Heart right ventricle (tissue), 16 donors: ENCODE measurements around the gene UCN2. TPM values are rescaled to one million over a fixed set of nuclear protein-coding genes. Genes with fewer than 3 reads are reported as not detected.

Experiments
- ATAC-seq, 8 donors: fragments of 200-7000 bp; cut with Tn5 transposase; one replicate each; pipeline ENCODE4 v1.9.1; 2020; ENCODE audit warnings: mild to moderate bottlenecking in 8 of 8, moderate library complexity in 8 of 8, moderate number of reproducible peaks in 1 of 8
- DNase-seq, 2 donors: peaks; one replicate each; pipeline ENCODE4 v3.0.0-alpha.2; 2020
- H3K27ac ChIP-seq, 10 donors: fragments of 200-600 bp; sonication (generic) in 2 of 10; one replicate each; pipeline versions ENCODE4 v1.5.0 to v1.8.0; 2020 to 2022; ENCODE audit warnings: mild to moderate bottlenecking in 3 of 10
- H3K27me3 ChIP-seq, 7 donors: fragments of 200-600 bp; one replicate each; pipeline ENCODE4 v1.8.0; 2021 to 2022; ENCODE audit warnings: mild to moderate bottlenecking in 2 of 7
- H3K36me3 ChIP-seq, 9 donors: fragments of 200-600 bp; sonication (generic) in 1 of 9; one replicate each; pipeline versions ENCODE4 v1.5.0 to v1.8.0; 2020 to 2022; ENCODE audit warnings: mild to moderate bottlenecking in 2 of 9
- H3K4me1 ChIP-seq, 9 donors: fragments of 200-600 bp; sonication (generic) in 1 of 9; one replicate each; pipeline versions ENCODE4 v1.5.0 to v1.8.0; 2020 to 2022; ENCODE audit warnings: mild to moderate bottlenecking in 4 of 9
- H3K4me3 ChIP-seq, 10 donors: fragments of 200-600 bp; sonication (generic) in 2 of 10; one replicate each; pipeline versions ENCODE4 v1.5.0 to v1.8.0; 2020 to 2022; ENCODE audit warnings: mild to moderate bottlenecking in 7 of 10, moderate library complexity in 2 of 10
- H3K9me3 ChIP-seq, 11 donors: fragments of 200-600 bp in 10 of 11; sonication (generic) in 2 of 11; one replicate each; pipeline versions ENCODE4 v1.5.0 to v1.8.0; 2013 to 2022; ENCODE audit warnings: mild to moderate bottlenecking in 2 of 11, control low read depth in 1 of 11, moderate library complexity in 1 of 11
- CTCF ChIP-seq, 9 donors: fragments of 200-600 bp; sonication (generic) in 2 of 9; IDR thresholded peaks; one replicate each; pipeline versions ENCODE4 v1.5.0 to v1.8.0; 2021 to 2022; ENCODE audit warnings: antibody characterized with exemption in 9 of 9, mild to moderate bottlenecking in 5 of 9, moderate library complexity in 1 of 9
- WGBS, 2 donors: extraction: QIAGEN DNeasy Blood & Tissue Kit; methylation state at CpG; one replicate each; pipeline ENCODE4 v1.1.7; 2013; ENCODE audit warnings: inconsistent platforms in 1 of 2; 5-methylcytosine and 5-hydroxymethylcytosine counted together
- intact Hi-C, 10 donors: fragments of 100-400 bp; cut with DNase I; formaldehyde crosslinking; loops; one replicate each; pipeline versions ENCODE4 v1.11.1 to v1.14.2; 2022
- polyA plus RNA-seq, 2 donors: library from polyadenylated mRNA; stranded (reverse); fragments of 200-250 nt; gene quantifications; one replicate each; pipeline ENCODE4 v1.2.3, GENCODE V29; 2013
- total RNA-seq, 10 donors: library from RNA; stranded (reverse); fragmentation: NEBNext Ultra II Directional in 3 of 10; extraction: Animal tissue kit (Norgen Biotek cat#: 25700) in 3 of 10; gene quantifications; one replicate each; pipeline versions ENCODE4 v1.2.1 to v1.2.4, GENCODE V29; 2021 to 2023
- donor health status: Arrhythmogenic right ventricular cardiomyopathy.
- donor health status: ischemic (EF 13 %, LVEDD 7.1; RV severe dilation, severe dysfunction).
- donor health status: healthy with polysubstance abuse.
- donor health status: DM: no; HTN: yes; CAD: no.
- donor health status: DM: no; HTN: no; CAD: no.
- donor health status: ischemic (EF 25% LVEDD 6.9; RV normal size, moderate dysfunction).
- donor health status: ischemic (EF 25% LVEDD 5.7; RV mildly dilated, moderate dysfunction).
- donor health status: healthy.
- donor health status: DM: yes; HTN: yes; CAD: no.
- donor health status: Ischemic cardiomyopathy.
- donor health status: ischemic (EF 35%, LVEDD 5.7; RV mildly dilated, moderate dysfunction).
- donor health status: nonischemic (EF 11% LVEDD 7.7; RV severe dilation, severe dysfunction).
- donor health status: DM: yes; HTN: yes; CAD: no.
- donor health status: PGD.
- donor health status: ischemic (EF 29% LVEDD 5.4; RV normal size, mild dysfunction).
- donor health status: nonischemic (EF 23%, LVEDD 6.1; RV moderate dilation, normal function).

Gene UCN2
- total and polyA plus RNA-seq, 12 donors: 0.06 to 0.77 (median 0.21) TPM; not detected in 6

DNA sequence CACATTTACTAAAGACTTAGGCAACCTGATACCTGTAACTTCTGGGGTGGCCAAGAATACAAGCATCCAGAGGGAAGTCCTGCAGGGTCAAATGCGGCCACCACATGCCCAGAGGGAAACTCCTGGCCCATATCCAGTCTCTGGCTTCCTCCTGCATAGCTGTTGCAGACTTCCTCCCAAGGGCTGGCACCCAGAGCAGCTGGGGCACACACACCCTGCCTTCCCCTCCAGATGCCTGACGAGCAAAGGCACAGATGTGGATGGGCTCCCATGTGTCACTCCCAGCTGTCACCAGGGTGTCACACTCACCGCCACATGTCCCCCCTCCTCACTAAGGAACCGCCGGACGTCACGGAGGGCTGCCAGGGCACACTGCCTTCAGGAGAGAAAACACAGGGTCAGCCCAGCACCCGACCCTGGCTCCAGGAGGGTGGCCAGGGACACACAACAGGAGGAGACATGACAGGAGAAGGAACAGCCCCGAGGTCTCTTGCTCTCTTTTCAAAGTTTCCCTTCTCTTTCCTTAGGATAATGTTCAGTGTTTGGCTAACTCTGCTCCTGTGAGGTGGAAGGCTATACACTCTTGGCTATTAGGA lies 20.2 kb downstream of the UCN2 start:
- ATAC-seq: peak; percentile 67 to 89 (median 78)

GRCh38 chr3:48538451-48538850 lies 25.1 kb downstream of the UCN2 start:
- WGBS, 2 donors: 95% methylated on average over 12 of the region's 12 CpGs
- Histone ChIP-seq H3K4me1 (peaks cover 0 to 9% (median under 1%) of the 10 kb centered on the region in 9 donors), H3K36me3 (peaks cover 0 to 65% (median 4%) of the 10 kb centered on the region in 9 donors), H3K27me3 (no peaks in the 10 kb centered on the region), H3K9me3 (no peaks in the 10 kb centered on the region), H3K27ac (no peak overlapping the region), H3K4me3 (no peak overlapping the region)
- no peak for TF ChIP-seq CTCF (IDR thresholded peaks at IDR 0.05)
- intact Hi-C loops: no loop called here
- no peak for ATAC-seq
- DNase-seq: no peak

More for the DNA sequence above, 20.2 kb downstream of the UCN2 start:
- Histone ChIP-seq H3K4me1 (peaks cover 0 to 19% (median 4%) of the 10 kb centered on the region in 9 donors), H3K36me3 (peaks cover 0 to 44% (median 0%) of the 10 kb centered on the region in 9 donors), H3K27ac (no peak overlapping the region), H3K27me3 (no peaks in the 10 kb centered on the region), H3K4me3 (no peak overlapping the region), H3K9me3 (no peaks in the 10 kb centered on the region)
- no peak for TF ChIP-seq CTCF (IDR thresholded peaks at IDR 0.05)
- intact Hi-C loops: loop anchor here in 5 of 10 donors (5.0 to 10.0 kb wide), 2 partner anchors 86 to 269 kb away; no protein-coding TSS in a partner anchor
- 27 to 32% methylated on average over 9 of the region's 9 CpGs for WGBS, 2 donors
- DNase-seq: peak; percentile 52 to 58

- Histone ChIP-seq H3K4me1 (peaks cover 0 to 17% (median 0%) of the 10 kb centered on the region in 9 donors), H3K27ac (no peak overlapping the region), H3K9me3 (no peaks in the 10 kb centered on the region), H3K27me3 (no peaks in the 10 kb centered on the region), H3K4me3 (no peak overlapping the region), H3K36me3 (peaks cover 0 to 76% (median 4%) of the 10 kb centered on the region in 9 donors)
- DNase-seq: no peak
- intact Hi-C loops: no loop called here
- no peak for ATAC-seq
- 68 to 76% methylated on average over 5 of the region's 5 CpGs for WGBS, 2 donors
- TF ChIP-seq CTCF (IDR thresholded peaks at IDR 0.05): no peak
These were observed 26.8 kb downstream of the UCN2 start for GRCh38 chr3:48536785-48537184.

- ATAC-seq: no peak
- DNase-seq: no peak
- Histone ChIP-seq H3K36me3 (peaks cover 0 to 72% (median 4%) of the 10 kb centered on the region in 9 donors), H3K27ac (no peak overlapping the region), H3K9me3 (no peaks in the 10 kb centered on the region), H3K4me3 (no peak overlapping the region), H3K27me3 (no peaks in the 10 kb centered on the region), H3K4me1 (peaks cover 0 to 21% (median 0%) of the 10 kb centered on the region in 9 donors)
- WGBS, 2 donors: 91 to 95% methylated on average over 19 of the region's 19 CpGs
- intact Hi-C loops: no loop called here
- TF ChIP-seq CTCF (IDR thresholded peaks at IDR 0.05): no peak
These were observed 27.5 kb downstream of the UCN2 start for GRCh38 chr3:48536116-48536515.
